Stomach (tissue), 9 donors: ENCODE results near the gene SLC38A6. TPM values are rescaled to one million over a fixed set of nuclear protein-coding genes. Genes with fewer than 3 reads are reported as not detected.

Experiments
- DNase-seq, 2 donors: peaks; one replicate each; pipeline versions ENCODE4 v3.0.0 to v3.0.0-alpha.2; 2013 to 2019
- H3K27ac ChIP-seq, 5 donors: fragments of 200-600 bp in 4 of 5; sonication (generic) in 4 of 5; one replicate each; pipeline ENCODE4 v1.5.1; 2013 to 2019; ENCODE audit warnings: mild to moderate bottlenecking in 1 of 5, moderate library complexity in 1 of 5
- H3K27me3 ChIP-seq, 3 donors: fragments of 200-600 bp; sonication (generic); one replicate each; pipeline ENCODE4 v1.5.1; 2017 to 2019; ENCODE audit warnings: mixed run types in 1 of 3
- H3K36me3 ChIP-seq, 4 donors: fragments of 200-600 bp; sonication (generic); 1 replicate in 3 of 4; 2 replicates in 1 of 4; pipeline ENCODE4 v1.5.1; 2016 to 2019
- H3K4me1 ChIP-seq, 4 donors: fragments of 200-600 bp; sonication (generic); one replicate each; pipeline ENCODE4 v1.5.1; 2016 to 2019
- H3K4me3 ChIP-seq, 4 donors: fragments of 200-600 bp; sonication (generic) in 3 of 4; one replicate each; pipeline ENCODE4 v1.5.1; 2016 to 2019; ENCODE audit warnings: mild to moderate bottlenecking in 1 of 4
- H3K9me3 ChIP-seq, 4 donors: fragments of 200-600 bp; sonication (generic); one replicate each; pipeline ENCODE4 v1.5.1; 2016 to 2019
- CTCF ChIP-seq, 7 experiments: fragments of 450-650 bp in 4 of 7; fragments of 200-600 bp in 3 of 7; sonication (generic) in 3 of 7; IDR thresholded peaks; one replicate each; pipeline ENCODE4 v1.5.1; 2016 to 2019; ENCODE audit warnings: antibody characterized with exemption in 7 of 7, control low read depth in 2 of 7, mild to moderate bottlenecking in 1 of 7
- EP300 ChIP-seq: sonication (generic); formaldehyde crosslinking; IDR thresholded peaks from one replicate; pipeline ENCODE4 v1.6.1; 2017; ENCODE audit warnings: antibody characterized with exemption
- POLR2A ChIP-seq, 4 donors: fragments of 450-650 bp; IDR thresholded peaks; one replicate each; pipeline ENCODE4 v1.6.1; 2016; ENCODE audit warnings: antibody characterized with exemption in 4 of 4, control low read depth in 2 of 4, mild to moderate bottlenecking in 1 of 4, moderate library complexity in 1 of 4
- POLR2AphosphoS5 ChIP-seq, 3 donors: sonication (generic); formaldehyde crosslinking; IDR thresholded peaks; one replicate each; pipeline ENCODE4 v1.6.1; 2016; ENCODE audit warnings: antibody characterized with exemption in 3 of 3
- WGBS, 5 donors: extraction: QIAGEN DNeasy Blood & Tissue Kit in 3 of 5; methylation state at CpG; one replicate each; pipeline versions ENCODE4 v1.1.5 to v1.1.7; 2013 to 2018; 5-methylcytosine and 5-hydroxymethylcytosine counted together
- intact Hi-C: fragments of 100-400 bp; cut with DNase I; formaldehyde crosslinking; loops from one replicate; pipeline ENCODE4 v1.15.1; 2023; ENCODE audit warnings: low total_unique reads
- polyA plus RNA-seq, 3 donors: library from polyadenylated mRNA; stranded (reverse); fragments of 200-250 nt; gene quantifications; one replicate each; pipeline ENCODE4 v1.2.3, GENCODE V29; 2013
- total RNA-seq, 5 donors: library from RNA; depleted of rRNA; stranded (reverse); fragments of >200 nt; gene quantifications; one replicate each; pipeline versions ENCODE4 v1.1.0 to v1.2.3, GENCODE V29; 2014 to 2016
- donor health status: healthy with polysubstance abuse.
- donor health status: Bipolar disorder and iron deficiency.
- donor health status: healthy.

Gene SLC38A6
- total and polyA plus RNA-seq, 8 donors = 2.9 to 45.9 (median 7.6) TPM; not detected in 1

DNA sequence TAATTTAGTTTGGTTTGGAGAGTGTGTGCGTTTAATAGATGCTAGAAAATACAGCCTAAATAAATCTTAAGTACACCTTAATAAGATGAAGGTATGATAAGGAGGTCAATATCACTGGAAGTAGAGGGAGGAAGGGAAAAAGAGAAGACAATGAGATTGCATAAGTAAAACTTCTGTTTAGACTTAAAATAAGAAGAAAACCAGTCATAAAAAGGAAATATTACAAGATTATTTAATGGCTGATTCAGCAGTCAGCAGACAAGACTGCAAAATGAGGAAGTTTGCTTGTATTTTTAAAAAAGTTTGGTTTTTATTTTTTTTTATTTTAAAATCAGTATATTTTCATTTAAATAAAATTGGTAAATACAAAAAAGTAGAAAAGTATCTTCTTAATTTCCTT lies 3.2 kb downstream of the SLC38A6 start:
- TF ChIP-seq CTCF (IDR thresholded peaks at IDR 0.05) = no peak
- no peak for TF ChIP-seq POLR2A (IDR thresholded peaks at IDR 0.05)
- TF ChIP-seq EP300 = no peak
- no peak for TF ChIP-seq POLR2AphosphoS5 (IDR thresholded peaks at IDR 0.05)
- no peak overlapping the region for H3K4me3 ChIP-seq
- intact Hi-C loops = loop anchor here (10.0 kb wide), 1 partner anchor 259 kb away; the partner anchor contains the start of gene SIX4
- no peak overlapping the region for H3K27ac ChIP-seq
- H3K36me3 ChIP-seq = peaks cover 0 to 36% (median 28%) of the 10 kb centered on the region in 4 donors
- no peaks in the 10 kb centered on the region for H3K9me3 ChIP-seq
- no peak for DNase-seq
- WGBS, 5 donors = 82 to 90% (median 86%) methylated on average over 1 of the region's 1 CpG
- peaks cover 0 to 33% (median 24%) of the 10 kb centered on the region in 4 donors for H3K4me1 ChIP-seq
- H3K27me3 ChIP-seq = no peaks in the 10 kb centered on the region

DNA sequence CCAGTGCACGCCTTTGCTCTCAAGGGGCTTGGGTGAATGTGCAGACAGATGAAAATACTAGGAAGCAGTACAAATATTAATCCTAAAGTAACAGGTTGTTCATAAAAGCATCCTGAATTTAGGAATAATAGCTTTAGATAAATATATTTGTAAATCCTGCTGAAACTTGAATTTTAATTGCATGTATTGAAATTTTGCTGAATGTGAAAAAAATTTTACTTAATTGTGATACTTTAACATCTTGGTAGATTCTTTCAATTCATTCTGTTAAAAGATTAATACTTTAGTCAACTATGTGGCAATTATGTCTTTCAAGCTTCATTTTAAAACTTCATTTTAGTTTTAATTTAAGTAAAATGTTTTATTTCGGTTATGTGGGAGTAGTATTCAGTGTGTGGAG lies 5.5 kb downstream of the SLC38A6 start:
- no peak for DNase-seq
- intact Hi-C loops = loop anchor here (10.0 kb wide), 1 partner anchor 262 kb away; the partner anchor contains the start of gene SIX4
- H3K36me3 ChIP-seq = peaks cover 0 to 55% (median 50%) of the 10 kb centered on the region in 4 donors
- no peak overlapping the region for H3K4me3 ChIP-seq
- H3K9me3 ChIP-seq = no peaks in the 10 kb centered on the region
- 93 to 99% (median 96%) methylated on average over 2 of the region's 2 CpGs for WGBS, 5 donors
- H3K27me3 ChIP-seq = no peaks in the 10 kb centered on the region
- TF ChIP-seq EP300 (no peak), POLR2AphosphoS5 (IDR thresholded peaks at IDR 0.05) (no peak), POLR2A (IDR thresholded peaks at IDR 0.05) (no peak), CTCF (IDR thresholded peaks at IDR 0.05) (no peak)
- no peak overlapping the region for H3K27ac ChIP-seq
- H3K4me1 ChIP-seq = peaks cover 0 to 19% (median 9%) of the 10 kb centered on the region in 4 donors

DNA sequence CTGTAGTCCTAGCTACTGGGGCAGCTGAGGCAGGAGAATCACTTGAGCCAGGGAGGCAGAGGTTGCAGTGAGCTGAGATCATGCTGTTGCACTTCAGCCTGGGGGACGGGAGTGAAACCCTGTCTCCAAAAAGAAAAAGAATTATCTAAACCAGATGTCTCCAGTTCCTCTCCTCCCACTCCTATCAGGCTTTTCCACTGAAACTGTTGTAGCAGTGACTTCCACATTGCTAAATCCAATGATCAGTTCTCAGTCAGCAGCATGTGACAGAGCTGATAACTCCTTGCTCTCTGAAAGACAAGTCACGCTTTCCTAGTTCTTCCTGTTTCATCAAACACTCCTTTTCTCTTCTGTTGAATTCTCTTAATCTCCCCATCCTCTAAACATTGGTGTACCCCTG lies 8.6 kb downstream of the SLC38A6 start:
- Histone ChIP-seq H3K9me3 (no peaks in the 10 kb centered on the region), H3K4me1 (no peaks in the 10 kb centered on the region), H3K4me3 (no peak overlapping the region), H3K36me3 (peaks cover 0 to 77% (median 66%) of the 10 kb centered on the region in 4 donors), H3K27me3 (no peaks in the 10 kb centered on the region), H3K27ac (no peak overlapping the region)
- 64 to 93% (median 91%) methylated on average over 2 of the region's 2 CpGs for WGBS, 5 donors
- no peak for TF ChIP-seq EP300
- TF ChIP-seq CTCF (IDR thresholded peaks at IDR 0.05) = no peak
- no peak for TF ChIP-seq POLR2AphosphoS5 (IDR thresholded peaks at IDR 0.05)
- peak in 1 of 2 donors; percentile 9 for DNase-seq
- intact Hi-C loops = loop anchor here (10.0 kb wide), 1 partner anchor 265 kb away; the partner anchor contains the start of gene SIX4

GRCh38 chr14:60998617-60999016 lies 17.6 kb downstream of the SLC38A6 start:
- Histone ChIP-seq H3K27ac (no peak overlapping the region), H3K4me3 (no peak overlapping the region), H3K27me3 (no peaks in the 10 kb centered on the region), H3K9me3 (peaks cover 0 to 5% (median 0%) of the 10 kb centered on the region in 4 donors), H3K4me1 (no peaks in the 10 kb centered on the region), H3K36me3 (peaks cover 0 to 17% (median 10%) of the 10 kb centered on the region in 4 donors)
- WGBS, 5 donors = 88 to 97% (median 90%) methylated on average over 9 of the region's 9 CpGs
- intact Hi-C loops = no loop called here
- DNase-seq = no peak
- TF ChIP-seq POLR2AphosphoS5 (IDR thresholded peaks at IDR 0.05) = no peak
- TF ChIP-seq CTCF (IDR thresholded peaks at IDR 0.05) = no peak
- TF ChIP-seq POLR2A (IDR thresholded peaks at IDR 0.05) = no peak
- no peak for TF ChIP-seq EP300
